ENCODE measurements around the gene PRRT3. TPM values are rescaled to one million over a fixed set of nuclear protein-coding genes. Genes with fewer than 3 reads are reported as not detected.
A peak's percentile ranks its signal among the peaks of the same experiment; 100 is the strongest.

PRRT3 gene
- total and polyA plus RNA-seq, 2 of the 4 experiments (the other 2 are of a cell fraction), result 0.72 to 4.2 TPM

GRCh38 chr3:9986230-9986725 is 34.1 kb upstream of the PRRT3 start:
- peaks cover 11% of the 10 kb centered on the region; the same call in 1 of the 2 replicates for H4K20me1 ChIP-seq (ENCODE audit: insufficient read depth, low read length)
- POLR2A ChIA-PET (ENCODE audit: unreplicated experiment), result no interaction called here
- TSS peak; percentile 61 for BruUV-seq (replicated peaks)
- H3K27me3 ChIP-seq (ENCODE audit: control insufficient read depth, insufficient read depth, low read length), result no peaks in the 10 kb centered on the region
- peak overlapping the region; percentile 95 for H3K14ac ChIP-seq (replicated peaks; ENCODE audit: low read depth, low read length)
- peak; percentile 54 for ATAC-seq (ENCODE audit: low read depth)
- peak overlapping the region; percentile 90 for H4K91ac ChIP-seq (ENCODE audit: insufficient read depth, low read depth, low read length)
- peak overlapping the region; percentile 59 for H3K4ac ChIP-seq (ENCODE audit: low read depth, low read length)
- H2AK5ac ChIP-seq (ENCODE audit: low read depth, low read length), result peak overlapping the region; percentile 94
- H2BK120ac ChIP-seq (ENCODE audit: low read depth, low read length), result no peak overlapping the region
- in situ Hi-C loops (cut with MboI; ENCODE audit: low sequenced_read_pairs) (no loop called here), intact Hi-C loops (cut with micrococcal nuclease) (loop anchor here (10.0 kb wide), 2 partner anchors 129 to 159 kb away; partner anchors contain the start of genes BRK1 and VHL), dilution Hi-C loops (cut with HindIII; ENCODE audit: low sequenced_read_pairs, unreplicated experiment) (no loop called here)
- 2% methylated on average over 6 of the region's 17 CpGs; no CpG with 5 or more reads in 1 of the 2 experiments for WGBS, 2 experiments (ENCODE audit: extremely low coverage in 2 of 2, insufficient read length in 1 of 2)
- peak overlapping the region; percentile 66 for H3K27ac ChIP-seq (ENCODE audit: insufficient read depth, low read length)
- H3K9me3 ChIP-seq (ENCODE audit: control insufficient read depth, insufficient read depth, low read length), result no peaks in the 10 kb centered on the region
- H3K56ac ChIP-seq (ENCODE audit: extremely low read depth, insufficient read depth, low read length), result 0 out of 2 replicates have a peak overlapping the region, but pooled peaks have one; percentile 84
- H2BK20ac ChIP-seq (ENCODE audit: low read depth, low read length), result no peak overlapping the region
- peak overlapping the region; percentile 81 for H3K23ac ChIP-seq (ENCODE audit: low read depth, low read length)
- peak overlapping the region; percentile 91 to 99 for H4K8ac ChIP-seq (ENCODE audit: low read depth in 2 of 2, low read length in 2 of 2)
- peak overlapping the region; percentile 94 for H2AK9ac ChIP-seq (replicated peaks; ENCODE audit: low read depth, low read length, poor library complexity)
- H3K36me3 ChIP-seq (ENCODE audit: control insufficient read depth, insufficient read depth, low read length), result peaks cover 5% of the 10 kb centered on the region; the same call in 1 of the 2 replicates
- H3K79me1 ChIP-seq (ENCODE audit: low read depth in 1 of 2, low read length in 2 of 2), result peaks cover 5 to 45% of the 10 kb centered on the region in 2 experiments; a peak in 3 of 4 replicates
- H3K4me1 ChIP-seq (ENCODE audit: control insufficient read depth, insufficient read depth, low read length), result peaks cover 2% of the 10 kb centered on the region
- peak overlapping the region; percentile 87 for H3K9ac ChIP-seq (ENCODE audit: low read depth, low read length)
- 0 out of 3 replicates have a peak overlapping the region, but pooled peaks have one; percentile 4 for H2BK15ac ChIP-seq (ENCODE audit: low read depth, low read length)
- peak overlapping the region; percentile 85 for H4K5ac ChIP-seq (ENCODE audit: low read depth, low read length)
- H3K9me1 ChIP-seq (ENCODE audit: insufficient read depth, low read length), result no peaks in the 10 kb centered on the region
- H3K4me2 ChIP-seq (ENCODE audit: low read depth, low read length), result peak overlapping the region; percentile 89
- H2BK5ac ChIP-seq (ENCODE audit: low read depth, low read length, poor library complexity, severe bottlenecking), result peak overlapping the region; percentile 51
- peak overlapping the region; percentile 74 for H3K4me3 ChIP-seq (ENCODE audit: insufficient read depth, low read depth, low read length)
- no peak for DNase-seq
- peak overlapping the region; percentile 7; the same call in 1 of the 2 replicates for H3K18ac ChIP-seq (ENCODE audit: low read depth, low read length)
- peak overlapping the region; percentile 98 for H2AFZ ChIP-seq (replicated peaks; ENCODE audit: low read length, poor library complexity)
- CTCF ChIA-PET, result no interaction called here
- TF ChIP-seq USF2 (IDR thresholded peaks at IDR 0.05; ENCODE audit: low read depth, low read length) (no peak), MXI1 (IDR thresholded peaks at IDR 0.05; ENCODE audit: borderline replicate concordance, low read depth, low read length) (no peak), CTCF (conservative IDR thresholded peaks at IDR 0.05; ENCODE audit: low read depth, low read length) (no peak), CEBPB (IDR thresholded peaks at IDR 0.05; ENCODE audit: low read depth, low read length) (no peak), BHLHE40 (IDR thresholded peaks at IDR 0.05; ENCODE audit: low read depth, low read length) (no peak), CHD1 (IDR thresholded peaks at IDR 0.05; ENCODE audit: low read depth, low read length) (no peak), FOS (IDR thresholded peaks at IDR 0.05; ENCODE audit: low read depth, low read length) (no peak), MAZ (IDR thresholded peaks at IDR 0.05; ENCODE audit: borderline replicate concordance, low read depth, low read length) (no peak), POLR2A (IDR thresholded peaks at IDR 0.05; ENCODE audit: low read depth, low read length) (no peak), ELK1 (IDR thresholded peaks at IDR 0.05; ENCODE audit: borderline replicate concordance, low read depth, low read length) (no peak), MAFK (IDR thresholded peaks at IDR 0.05; ENCODE audit: low read depth, low read length) (no peak), RCOR1 (IDR thresholded peaks at IDR 0.05; ENCODE audit: insufficient replicate concordance, low read length) (no peak), RFX5 (IDR thresholded peaks at IDR 0.05; ENCODE audit: low read depth, low read length) (no peak), SMC3 (IDR thresholded peaks at IDR 0.05; ENCODE audit: low read depth, low read length) (no peak), RAD21 (IDR thresholded peaks at IDR 0.05; ENCODE audit: low read length) (no peak)
